GM18511 (cell line): ENCODE data around the gene MYO18A.

ENCODE experiments used
- ATAC-seq: cut with Tn5 transposase; IDR thresholded peaks from one replicate; pipeline ENCODE4 v1.9.1; 2021; ENCODE audit warnings: mild to moderate bottlenecking, moderate library complexity; ENCODE audit not compliant: unreplicated experiment

MYO18A gene

GRCh38 chr17:29167393-29168078 is 12.7 kb downstream of the MYO18A start:
- no peak for ATAC-seq

- ATAC-seq = no peak
Observed at GRCh38 chr17:29166507-29166887, 13.7 kb downstream of the MYO18A start.

GRCh38 chr17:29165800-29166506 is 14.2 kb downstream of the MYO18A start:
- no peak for ATAC-seq

GRCh38 chr17:29165261-29165660 is 14.9 kb downstream of the MYO18A start:
- ATAC-seq = no peak

GRCh38 chr17:29163563-29163962 is 16.6 kb downstream of the MYO18A start:
- ATAC-seq = no peak

- no peak for ATAC-seq
Observed at GRCh38 chr17:29162909-29163341, 17.3 kb downstream of the MYO18A start.

GRCh38 chr17:29162082-29162908 is 17.9 kb downstream of the MYO18A start:
- ATAC-seq = no peak

- no peak for ATAC-seq
Observed at GRCh38 chr17:29160253-29160652, 19.9 kb downstream of the MYO18A start.

GRCh38 chr17:29159306-29159860 is 20.8 kb downstream of the MYO18A start:
- ATAC-seq = no peak

- ATAC-seq = no peak
Observed at GRCh38 chr17:29158488-29159275, 21.5 kb downstream of the MYO18A start.

GRCh38 chr17:29158096-29158487 is 22.1 kb downstream of the MYO18A start:
- no peak for ATAC-seq

- no peak for ATAC-seq
Observed at GRCh38 chr17:29157310-29157709, 22.9 kb downstream of the MYO18A start.

GRCh38 chr17:29156781-29157180 is 23.4 kb downstream of the MYO18A start:
- ATAC-seq = no peak

GRCh38 chr17:29155966-29156338 is 24.2 kb downstream of the MYO18A start:
- no peak for ATAC-seq

- ATAC-seq = no peak
Observed at GRCh38 chr17:29155227-29155965, 24.8 kb downstream of the MYO18A start.

GRCh38 chr17:29154516-29155226 is 25.5 kb downstream of the MYO18A start:
- ATAC-seq = no peak

- ATAC-seq = no peak
Observed at GRCh38 chr17:29151567-29151966, 28.6 kb downstream of the MYO18A start.

GRCh38 chr17:29150161-29150560 is 30.0 kb downstream of the MYO18A start:
- ATAC-seq = no peak

- no peak for ATAC-seq
Observed at GRCh38 chr17:29149431-29150064, 30.6 kb downstream of the MYO18A start.
